OCI-LY3 (cell line): Measurements from ENCODE around the gene SLC25A47.

Experiments
- CTCF ChIP-seq: fragments of 200-600, 300-600 bp; sonication (generic); IDR thresholded peaks from 2 replicates; pipeline ENCODE4 v1.5.1; 2014; ENCODE audit warnings: antibody characterized with exemption, low read length, low read depth
- EZH2phosphoT487 ChIP-seq: fragments of 200-600 bp; shearing (Covaris generic); IDR thresholded peaks from 2 replicates; pipeline ENCODE4 v1.6.1; 2018; ENCODE audit warnings: antibody characterized with exemption, mixed run types, low read depth

- TF ChIP-seq CTCF (no peak), EZH2phosphoT487 (no peak)
These were observed 48.6 kb downstream of the SLC25A47 start for GRCh38 chr14:100371773-100372172.
